ENCODE results near the gene GPM6B. TPM values are rescaled to one million over a fixed set of nuclear protein-coding genes. Genes with fewer than 3 reads are reported as not detected.

Gene GPM6B
- total RNA-seq, 1 donor from 2014 or later, result 6.2 TPM

DNA sequence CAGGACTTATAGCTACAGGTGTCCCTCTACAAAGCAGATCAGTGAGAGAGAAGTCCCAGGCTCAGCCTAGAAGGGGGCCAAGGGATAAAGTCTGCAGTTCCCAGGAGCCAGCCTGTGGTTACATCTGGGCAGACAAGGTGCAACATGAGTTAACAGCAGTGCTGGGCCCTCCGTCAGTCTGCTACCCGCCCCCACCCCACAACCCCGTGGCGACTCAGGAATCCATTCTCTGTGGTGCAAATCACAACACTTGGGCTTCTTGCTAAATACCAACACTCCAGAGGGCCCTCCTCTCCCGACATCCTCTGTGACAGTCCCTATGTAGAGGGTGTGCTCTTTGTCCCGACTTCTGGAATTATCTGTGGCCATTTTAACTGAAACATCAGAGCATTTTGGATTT, 13.8 kb downstream of the GPM6B start:
- TF ChIP-seq CTCF (IDR thresholded peaks at IDR 0.05; ENCODE audit: unreplicated experiment), result no peak
- no peak for DNase-seq (ENCODE audit: low spot score in 2 of 2, unreplicated experiment in 2 of 2)

GRCh38 chrX:13798184-13798583, 18.7 kb downstream of the GPM6B start:
- Mint-ChIP-seq H3K27me3 (ENCODE audit: low read depth) (no peaks in the 10 kb centered on the region), H3K9me3 (peaks cover 39% of the 10 kb centered on the region), H3K4me1 (no peaks in the 10 kb centered on the region), H3K27ac (no peak overlapping the region), H3K36me3 (no peaks in the 10 kb centered on the region), H3K4me3 (no peak overlapping the region)
- no peak for DNase-seq (ENCODE audit: low spot score in 2 of 2, unreplicated experiment in 2 of 2)
- TF ChIP-seq CTCF (IDR thresholded peaks at IDR 0.05; ENCODE audit: unreplicated experiment), result no peak

More for the DNA sequence above, 13.8 kb downstream of the GPM6B start:
- Mint-ChIP-seq H3K36me3 (peaks cover 2% of the 10 kb centered on the region), H3K27ac (no peak overlapping the region), H3K9me3 (peaks cover 40% of the 10 kb centered on the region), H3K27me3 (ENCODE audit: low read depth) (no peaks in the 10 kb centered on the region), H3K4me1 (peaks cover 5% of the 10 kb centered on the region), H3K4me3 (no peak overlapping the region)

GRCh38 chrX:13797512-13797911, 19.4 kb downstream of the GPM6B start:
- no peak for DNase-seq (ENCODE audit: low spot score in 2 of 2, unreplicated experiment in 2 of 2)
- no peak for TF ChIP-seq CTCF (IDR thresholded peaks at IDR 0.05; ENCODE audit: unreplicated experiment)
- no peaks in the 10 kb centered on the region for H3K36me3 Mint-ChIP-seq
- no peak overlapping the region for H3K4me3 Mint-ChIP-seq
- no peaks in the 10 kb centered on the region for H3K4me1 Mint-ChIP-seq
- peaks cover 41% of the 10 kb centered on the region for H3K9me3 Mint-ChIP-seq
- no peaks in the 10 kb centered on the region for H3K27me3 Mint-ChIP-seq (ENCODE audit: low read depth)
- H3K27ac Mint-ChIP-seq, result no peak overlapping the region

- Mint-ChIP-seq H3K27me3 (ENCODE audit: low read depth) (no peaks in the 10 kb centered on the region), H3K27ac (no peak overlapping the region), H3K4me3 (no peak overlapping the region), H3K36me3 (no peaks in the 10 kb centered on the region), H3K4me1 (no peaks in the 10 kb centered on the region), H3K9me3 (peaks cover 19% of the 10 kb centered on the region)
- no peak for TF ChIP-seq CTCF (IDR thresholded peaks at IDR 0.05; ENCODE audit: unreplicated experiment)
- DNase-seq (ENCODE audit: low spot score in 2 of 2, unreplicated experiment in 2 of 2), result no peak
These were observed 22.5 kb downstream of the GPM6B start for GRCh38 chrX:13794417-13794816.

- Mint-ChIP-seq H3K27me3 (ENCODE audit: low read depth) (no peaks in the 10 kb centered on the region), H3K9me3 (peaks cover 19% of the 10 kb centered on the region), H3K36me3 (no peaks in the 10 kb centered on the region), H3K27ac (no peak overlapping the region), H3K4me1 (no peaks in the 10 kb centered on the region), H3K4me3 (no peak overlapping the region)
- no peak for TF ChIP-seq CTCF (IDR thresholded peaks at IDR 0.05; ENCODE audit: unreplicated experiment)
- DNase-seq (ENCODE audit: low spot score in 2 of 2, unreplicated experiment in 2 of 2), result no peak
These were observed 23.0 kb downstream of the GPM6B start for GRCh38 chrX:13793897-13794296.

- DNase-seq (ENCODE audit: low spot score in 2 of 2, unreplicated experiment in 2 of 2), result no peak
- Mint-ChIP-seq H3K4me3 (no peak overlapping the region), H3K36me3 (no peaks in the 10 kb centered on the region), H3K27ac (no peak overlapping the region), H3K4me1 (peaks cover under 1% of the 10 kb centered on the region), H3K27me3 (ENCODE audit: low read depth) (no peaks in the 10 kb centered on the region), H3K9me3 (peaks cover 7% of the 10 kb centered on the region)
- TF ChIP-seq CTCF (IDR thresholded peaks at IDR 0.05; ENCODE audit: unreplicated experiment), result no peak
These were observed 25.3 kb downstream of the GPM6B start for GRCh38 chrX:13791559-13791958.

Data from mesothelial cell of epicardium (in vitro differentiated cells).